HEK293T (cell line): ENCODE measurements around the gene RHBG.

Experiments
- FOXA1 ChIP-seq: fragments of 450-650 bp; IDR thresholded peaks from 2 replicates; pipeline ENCODE4 v1.6.1; 2016; ENCODE audit warnings: mild to moderate bottlenecking
- SP1 ChIP-seq: fragments of 450-650 bp; IDR thresholded peaks from 2 replicates; pipeline ENCODE4 v1.6.1; 2017
- ZNF384 ChIP-seq: fragments of 450-650 bp; IDR thresholded peaks from 2 replicates; pipeline ENCODE4 v1.6.1; 2016

- TF ChIP-seq ZNF384, result no peak
- TF ChIP-seq FOXA1, result no peak
- TF ChIP-seq SP1, result no peak
Measured at GRCh38 chr1:156357977-156358376, 11.0 kb upstream of the RHBG start.
